GM18526 (cell line): Measurements from ENCODE around the gene SHBG.
A peak's percentile ranks its signal among the peaks of the same experiment; 100 is the strongest.

Source experiments
- POLR2A ChIP-seq: IDR thresholded peaks from 3 replicates; pipeline ENCODE4 v1.6.1; 2011; ENCODE audit not compliant: insufficient read length; ENCODE audit errors: extremely low read depth

The SHBG gene

DNA sequence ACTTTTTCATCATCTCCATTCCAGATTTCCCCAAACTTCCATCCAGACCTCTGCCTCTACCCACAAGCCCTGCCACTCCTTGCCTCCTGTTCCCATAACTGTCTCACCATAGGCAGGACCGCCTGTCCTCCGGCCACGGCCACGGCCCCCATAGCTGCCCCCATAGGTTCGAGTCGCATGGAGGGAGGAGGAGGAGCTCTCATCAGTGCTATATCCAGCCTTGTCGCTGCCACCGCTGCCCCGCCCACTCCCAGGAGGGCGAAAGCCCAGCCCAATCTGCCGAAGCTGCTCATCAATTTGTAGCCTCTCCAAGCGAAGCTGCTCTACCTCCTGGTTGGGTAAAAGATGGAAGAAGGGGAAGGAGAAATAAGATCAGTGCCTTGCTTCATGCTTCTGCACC lies 36.6 kb upstream of the SHBG start:
- TF ChIP-seq POLR2A: no peak

DNA sequence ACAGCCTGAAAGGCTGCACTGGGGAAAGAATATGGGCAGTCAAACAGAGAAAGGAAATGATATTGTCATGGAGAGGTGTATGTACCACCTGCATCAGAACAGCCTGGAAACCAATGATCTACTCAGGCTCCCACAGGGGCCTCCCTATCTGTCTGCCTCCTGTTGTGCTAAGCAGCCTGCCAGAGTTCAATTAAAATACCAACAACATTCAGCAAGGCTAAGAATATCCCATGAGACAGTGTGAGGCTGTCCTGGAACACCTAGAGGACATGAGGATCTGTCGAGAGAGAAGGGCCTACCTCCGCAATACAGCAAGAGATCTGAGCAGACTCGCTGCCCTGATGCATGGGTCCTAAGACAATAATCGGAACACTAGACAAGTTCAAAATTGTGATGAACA lies 23.7 kb upstream of the SHBG start:
- no peak for TF ChIP-seq POLR2A

DNA sequence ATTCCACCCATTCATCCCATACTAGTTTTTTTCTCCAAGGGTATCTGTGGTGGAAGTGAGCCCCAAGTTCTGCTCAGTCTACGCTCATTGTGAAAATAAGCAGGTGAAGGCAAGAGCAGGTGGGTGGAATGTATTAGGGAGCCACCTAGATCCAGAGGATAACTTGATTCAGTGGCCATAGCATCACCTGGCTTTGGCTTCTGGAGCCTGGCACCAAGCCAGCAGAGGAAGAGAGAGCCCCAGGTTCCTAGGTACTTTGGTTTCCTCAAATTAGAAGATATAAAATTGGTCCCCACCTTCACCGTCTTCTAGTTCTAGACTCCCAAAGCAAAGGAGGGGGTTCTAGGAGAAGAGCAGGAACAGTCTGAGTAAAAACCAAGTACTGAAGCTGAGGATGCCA lies 19.3 kb upstream of the SHBG start:
- no peak for TF ChIP-seq POLR2A

DNA sequence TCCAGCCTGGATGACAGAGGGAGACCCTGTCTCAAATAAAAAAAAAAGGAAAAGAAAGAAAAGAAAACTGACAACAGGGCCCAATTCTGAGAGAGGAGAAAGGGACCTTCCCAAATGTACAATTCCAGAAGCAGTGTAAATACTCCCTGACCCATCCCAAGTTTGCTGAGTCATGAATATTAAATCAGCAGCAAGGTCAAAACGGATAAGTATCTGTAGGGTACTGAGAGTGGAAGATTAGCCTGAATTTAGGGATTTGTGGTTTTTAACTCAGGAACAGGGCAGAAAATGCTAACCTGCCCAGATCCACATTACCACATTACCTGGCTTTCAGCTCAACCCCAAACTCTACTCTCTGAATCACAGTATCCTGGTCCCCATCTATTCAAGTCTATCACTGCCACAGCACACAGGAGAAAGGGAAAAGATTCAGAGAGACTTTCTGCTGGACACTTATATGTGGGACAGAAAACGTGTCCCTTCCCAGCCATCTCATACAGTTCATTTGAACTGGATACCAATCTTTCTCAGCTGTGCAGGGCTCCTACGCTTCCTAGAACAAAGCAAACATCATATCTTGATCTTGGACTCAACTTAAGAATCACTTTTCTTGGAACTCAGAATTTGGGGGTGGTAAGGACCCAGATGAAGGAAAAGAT lies 18.2 kb upstream of the SHBG start:
- TF ChIP-seq POLR2A: no peak

DNA sequence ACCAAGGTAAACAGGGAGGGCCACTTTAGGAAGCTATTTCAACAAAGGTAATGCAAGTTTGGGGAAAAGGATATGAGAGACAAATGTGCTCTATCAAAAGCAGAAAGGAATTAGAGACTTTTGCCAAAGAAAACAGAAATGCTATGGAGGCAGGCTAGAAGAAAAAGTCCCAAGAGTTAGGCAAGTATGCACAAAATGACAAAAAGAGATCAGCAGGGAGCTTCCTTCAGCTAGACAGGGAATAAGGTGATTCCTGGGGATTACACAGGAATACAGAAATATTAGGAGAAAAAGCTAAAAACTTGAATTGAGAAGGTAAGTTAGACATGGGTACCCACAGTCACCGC lies 17.7 kb upstream of the SHBG start:
- no peak for TF ChIP-seq POLR2A

DNA sequence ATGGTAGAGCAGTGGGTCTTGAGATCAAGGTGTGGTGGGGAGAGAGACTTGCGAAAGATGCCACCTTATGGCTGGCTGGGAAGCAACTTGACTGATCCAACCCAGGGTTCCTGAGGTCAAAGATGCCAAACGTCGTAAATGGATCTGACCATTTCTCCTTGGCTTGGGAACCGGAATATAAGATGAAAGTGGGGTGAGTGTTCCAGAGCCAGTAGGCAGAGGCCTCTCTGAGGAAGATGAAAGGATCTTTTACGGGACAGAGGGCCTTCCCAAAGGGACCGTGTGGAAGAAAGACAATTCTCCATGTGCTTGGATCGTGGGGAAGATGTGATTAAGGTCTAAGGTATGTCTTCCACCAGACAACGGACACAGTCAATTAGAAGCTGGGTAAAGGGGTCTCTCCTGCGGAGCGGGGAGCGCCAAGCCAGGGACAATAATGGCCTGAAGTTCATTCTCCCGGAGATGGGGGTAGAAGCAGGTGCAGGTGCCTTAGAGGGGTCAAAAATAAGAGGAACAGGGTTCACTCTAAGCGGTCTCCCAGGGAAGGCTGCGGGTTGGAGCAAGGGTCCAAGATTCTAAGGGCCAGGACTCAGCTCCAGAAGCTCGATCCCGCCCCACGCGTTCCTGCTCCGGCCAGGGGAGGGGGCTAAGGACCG lies 16.0 kb upstream of the SHBG start:
- TF ChIP-seq POLR2A: no peak

DNA sequence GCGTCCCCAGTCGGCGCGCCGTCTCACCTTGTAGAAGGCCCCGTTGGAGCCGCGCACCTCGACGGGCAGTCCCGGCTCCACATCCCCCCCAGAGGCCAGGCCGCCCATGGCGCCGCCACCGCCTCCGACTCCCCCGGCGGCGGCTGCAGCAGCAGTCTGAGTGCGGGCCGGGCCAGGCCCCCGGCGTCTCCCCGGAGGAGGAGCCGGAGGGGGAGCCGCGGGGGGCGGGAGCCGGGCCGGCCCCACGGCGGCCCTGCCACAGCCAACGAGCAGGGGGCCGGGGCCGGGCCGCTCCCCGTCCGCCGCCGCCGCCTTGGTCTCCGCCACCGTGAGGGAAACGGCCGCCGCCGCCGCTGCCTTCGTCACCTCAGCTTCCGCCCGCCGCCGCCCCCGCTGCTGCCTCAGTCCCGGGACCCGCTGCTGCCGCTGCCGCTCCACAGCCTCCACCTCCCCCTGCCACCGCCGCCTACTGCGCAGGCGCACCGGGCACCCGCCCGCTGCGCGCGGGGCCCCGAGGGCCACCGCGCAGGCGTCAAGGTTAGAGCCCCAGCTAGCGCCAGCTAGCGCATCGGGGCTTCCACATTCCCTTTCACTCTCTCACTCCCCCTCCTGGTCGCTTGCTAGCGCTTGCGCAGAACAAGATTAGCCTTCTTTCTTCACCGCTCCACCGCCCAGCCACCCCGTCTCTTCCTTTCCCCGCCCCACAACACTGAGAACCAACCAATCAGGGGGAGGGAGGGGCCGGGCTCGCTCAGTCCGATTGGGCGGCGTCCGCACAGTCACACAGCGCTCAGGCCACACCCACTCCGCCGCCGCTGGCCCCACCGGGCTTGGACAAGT lies 15.3 kb upstream of the SHBG start, which contains the start of gene FXR2:
Gene FXR2, minus strand, starts transcription at position 473 of the 840 bp plus-strand sequence. Its CDS starts 365 bp downstream, at position 108.
- peak; percentile 61 for TF ChIP-seq POLR2A

DNA sequence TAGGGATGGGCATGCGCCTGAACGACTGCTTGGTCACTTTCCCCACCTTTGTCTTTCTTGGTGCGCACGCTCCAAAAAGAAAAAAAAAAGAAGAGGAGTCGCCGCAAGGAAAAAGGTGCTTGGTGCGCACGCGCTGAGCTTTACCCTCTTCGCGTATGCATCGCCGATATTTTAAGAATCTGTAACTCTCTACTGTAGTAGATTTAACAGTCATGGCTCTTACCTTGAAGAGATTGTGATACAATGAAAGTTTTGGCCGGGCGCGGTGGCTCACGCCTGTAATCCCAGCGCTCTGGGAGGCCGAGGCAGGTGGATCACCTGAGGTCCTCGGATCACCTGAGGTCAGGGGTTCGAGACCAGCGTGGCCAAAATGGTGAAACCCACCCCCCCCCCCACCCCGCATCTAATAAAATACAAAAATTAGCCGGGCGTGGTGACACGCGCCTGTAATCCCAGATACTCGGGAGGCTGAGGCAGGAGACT lies 14.6 kb upstream of the SHBG start:
- TF ChIP-seq POLR2A: peak; percentile 19

DNA sequence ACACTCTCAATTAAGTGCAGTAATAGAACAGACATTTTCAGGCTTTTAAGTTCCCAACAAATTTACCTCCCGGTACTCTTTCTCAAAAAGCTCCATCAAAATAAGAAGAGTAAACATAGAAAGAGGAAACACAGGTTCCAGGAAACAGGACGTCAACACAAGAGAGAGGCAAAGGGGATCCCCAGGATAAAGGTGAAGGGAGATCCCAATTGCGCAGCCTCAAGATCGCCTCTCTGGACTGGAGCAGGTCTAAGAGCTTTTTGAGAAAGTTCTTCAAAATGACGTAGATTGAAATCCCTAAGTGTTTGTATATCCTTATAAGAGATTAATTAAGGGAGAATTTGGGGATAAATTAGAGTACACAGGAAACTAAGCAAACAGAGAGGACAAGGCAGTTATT lies 11.3 kb upstream of the SHBG start:
- TF ChIP-seq POLR2A: no peak

DNA sequence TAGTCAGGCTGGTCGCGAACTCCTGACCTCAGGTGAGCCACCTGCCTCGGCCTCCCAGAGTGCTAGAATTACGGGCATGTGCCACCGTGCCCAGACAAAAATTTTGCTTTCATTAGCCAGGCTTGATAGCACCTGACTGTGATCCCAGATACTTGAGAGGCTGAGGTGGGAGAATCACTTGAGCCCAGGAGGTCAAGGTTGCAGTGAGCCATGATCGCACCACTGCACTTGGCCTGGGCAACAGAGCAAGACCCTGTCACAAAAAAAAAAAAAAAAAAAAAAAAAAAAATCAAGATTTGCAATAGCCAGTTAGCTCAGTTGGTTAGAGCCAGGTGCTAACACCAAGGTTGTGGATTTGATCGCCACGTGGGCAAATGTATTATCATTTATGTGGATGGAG lies 9.1 kb upstream of the SHBG start:
- no peak for TF ChIP-seq POLR2A

DNA sequence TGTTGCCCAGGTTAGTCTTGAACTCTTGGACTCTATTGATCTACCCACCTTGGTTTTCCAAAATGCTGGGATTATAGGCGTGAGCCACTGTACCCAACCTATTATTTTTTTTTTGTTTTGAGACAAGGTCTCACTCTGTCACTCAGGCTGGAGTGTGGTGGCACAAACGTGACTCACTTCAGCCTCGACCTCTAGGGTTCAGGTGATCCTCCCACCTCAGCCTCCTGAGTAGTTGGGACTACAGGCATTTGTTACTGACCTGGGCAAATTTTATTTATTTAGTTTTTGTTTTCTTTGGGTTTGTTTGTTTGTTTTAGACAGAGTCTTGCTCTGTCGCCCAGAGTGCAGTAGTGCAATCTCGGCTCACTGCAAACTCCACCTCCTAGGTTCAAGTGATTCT lies 6.3 kb upstream of the SHBG start:
- no peak for TF ChIP-seq POLR2A

DNA sequence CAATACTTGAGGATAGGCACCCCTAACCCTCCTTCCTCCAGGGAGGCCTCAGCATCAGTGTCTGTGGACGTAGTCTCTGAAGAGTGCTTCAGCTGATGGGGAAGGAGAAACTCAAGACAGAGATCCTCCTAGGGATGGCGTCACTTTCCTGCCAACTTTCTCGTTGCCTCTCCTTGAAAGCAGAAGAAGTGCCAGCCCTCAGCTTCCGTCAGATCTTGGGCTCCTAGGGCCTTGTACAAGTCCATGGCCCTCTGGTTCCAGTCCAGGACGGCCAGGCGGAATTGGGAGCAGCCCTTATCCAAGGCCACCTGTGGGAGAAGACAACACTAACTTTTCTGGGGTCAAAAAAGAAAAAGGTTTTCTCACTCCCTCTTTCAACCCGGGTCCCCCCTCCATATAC lies 3.6 kb upstream of the SHBG start:
- no peak for TF ChIP-seq POLR2A

DNA sequence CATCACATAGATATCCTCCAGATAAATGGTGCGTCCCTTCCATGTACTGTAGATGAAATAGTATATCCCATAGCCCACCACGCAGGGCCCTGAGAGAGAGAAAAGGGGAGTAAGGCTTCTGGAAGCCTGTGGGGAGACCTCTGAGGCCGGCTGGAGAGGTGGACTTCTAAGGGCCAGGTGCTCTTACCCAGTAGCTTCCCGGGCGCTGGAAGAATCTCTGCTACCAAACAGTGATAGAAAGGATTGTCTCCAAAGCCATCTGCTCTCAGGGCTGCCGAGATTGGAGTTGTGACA lies 3.0 kb upstream of the SHBG start:
- TF ChIP-seq POLR2A: no peak

DNA sequence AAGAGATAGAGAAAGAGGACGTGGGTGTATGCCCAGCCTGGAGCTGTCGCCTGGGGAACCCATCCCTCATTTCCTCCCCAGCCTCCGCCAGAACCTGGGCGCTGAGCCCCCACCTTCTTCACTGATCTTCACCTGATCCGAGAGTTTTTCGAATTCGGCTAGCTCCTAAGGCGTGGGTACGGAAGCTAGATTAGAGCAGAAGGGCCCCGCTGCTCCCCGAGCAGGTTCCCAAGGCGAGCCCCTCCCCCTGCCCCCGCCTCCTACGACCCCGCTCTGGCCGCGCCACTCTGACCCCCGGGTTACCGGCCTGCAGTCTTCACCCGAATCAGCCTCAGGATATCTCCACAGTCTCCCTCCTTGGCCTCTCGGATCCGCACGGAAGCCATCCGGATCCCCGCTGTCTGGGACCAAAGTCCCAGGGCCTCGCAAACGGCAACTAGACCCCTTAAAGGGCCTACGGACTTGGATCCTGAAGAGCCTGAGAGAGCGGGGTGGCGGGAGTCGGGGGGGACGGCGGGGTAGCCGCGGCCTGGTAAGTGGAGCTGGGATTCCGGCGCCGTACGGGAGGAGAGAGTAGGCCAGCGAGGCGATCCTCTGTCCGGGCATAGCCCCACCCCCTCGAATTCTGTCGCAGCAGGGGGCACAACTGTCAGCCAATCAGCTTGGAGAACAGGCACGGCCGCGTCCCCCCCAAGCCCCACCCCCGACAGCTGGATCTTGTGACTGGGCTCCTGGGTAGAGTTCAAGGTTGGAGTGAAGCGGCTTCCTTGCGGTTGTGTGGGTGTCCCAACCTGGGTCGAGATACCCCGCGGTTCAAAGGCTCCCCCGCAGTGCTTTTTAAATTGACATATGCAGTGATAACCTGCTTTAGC lies 2.4 kb upstream of the SHBG start, which contains the start of gene SAT2:
Gene SAT2, minus strand, starts transcription at position 572 of the 872 bp plus-strand sequence. Its CDS starts 186 bp downstream, at position 386.
- TF ChIP-seq POLR2A: peak; percentile 71
